ENCODE results near the gene EEA1. TPM values are rescaled to one million over a fixed set of nuclear protein-coding genes. Genes with fewer than 3 reads are reported as not detected.

The EEA1 gene
- total and polyA plus RNA-seq, 10 of the 15 experiments (the other 5 are each of a cell fraction or from before 2014, with no cell fraction given) = 5.5 to 40.3 (median 13.5) TPM

- TF ChIP-seq SPI1 (IDR thresholded peaks at IDR 0.05; ENCODE audit: borderline replicate concordance, insufficient read depth, low read depth, low read length) (no peak), EGR1 (IDR thresholded peaks at IDR 0.05; ENCODE audit: borderline replicate concordance in 1 of 2, low read depth in 2 of 2, low read length in 2 of 2) (no peak), REST (IDR thresholded peaks at IDR 0.05; ENCODE audit: low read depth, low read length) (no peak), ATF2 (IDR thresholded peaks at IDR 0.05; ENCODE audit: low read length) (peak; percentile 83), NR2F1 (conservative IDR thresholded peaks at IDR 0.05) (no peak), MAX (IDR thresholded peaks at IDR 0.05; ENCODE audit: low read depth, low read length) (no peak), SRF (IDR thresholded peaks at IDR 0.05; ENCODE audit: low read depth in 2 of 2, low read length in 2 of 2) (0 out of 4 replicates have a peak, but pooled peaks of 1 of the 2 experiments have one; percentile 26), POLR2A (IDR thresholded peaks at IDR 0.05; ENCODE audit: low read depth, low read length) (no peak), ZNF24 (IDR thresholded peaks at IDR 0.05) (no peak), SMC3 (IDR thresholded peaks at IDR 0.05; ENCODE audit: borderline replicate concordance, low read length) (no peak), ZNF207 (IDR thresholded peaks at IDR 0.05; ENCODE audit: borderline replicate concordance) (no peak), E2F8 (IDR thresholded peaks at IDR 0.05; ENCODE audit: low read depth, partially characterized antibody) (no peak), TCF12 (IDR thresholded peaks at IDR 0.05; ENCODE audit: low read depth, low read length) (peak; percentile 90), TAF1 (IDR thresholded peaks at IDR 0.05; ENCODE audit: borderline replicate concordance, low read depth, low read length) (no peak), CHD4 (IDR thresholded peaks at IDR 0.05) (no peak), RUNX3 (IDR thresholded peaks at IDR 0.05; ENCODE audit: low read length) (peak; percentile 84), CBFB (IDR thresholded peaks at IDR 0.05; ENCODE audit: low read depth) (0 out of 2 replicates have a peak, but pooled peaks have one; percentile 27), RELB (IDR thresholded peaks at IDR 0.05; ENCODE audit: low read depth) (peak; percentile 49; the same call in 1 of the 2 replicates), IRF4 (IDR thresholded peaks at IDR 0.05; ENCODE audit: low read depth, low read length) (peak; percentile 89; the same call in 1 of the 2 replicates), TARDBP (IDR thresholded peaks at IDR 0.05; ENCODE audit: borderline replicate concordance) (no peak), PML (IDR thresholded peaks at IDR 0.05; ENCODE audit: low read length) (0 out of 2 replicates have a peak, but pooled peaks have one; percentile 31), CREM (IDR thresholded peaks at IDR 0.05; ENCODE audit: low read depth) (peak; percentile 72)
These were observed 7.2 kb downstream of the EEA1 start (continued) for GRCh38 chr12:92921877-92922276.
